ENCODE measurements around the gene NF2.

Gene NF2

GRCh38 chr22:29741926-29742325 is 138.5 kb downstream of the NF2 start:
- no peak for DNase-seq
- no peak overlapping the region for H3K4me3 ChIP-seq (ENCODE audit: low read depth, low read length)
- H3K27ac ChIP-seq = no peak overlapping the region
- H3K36me3 ChIP-seq = peaks cover 2% of the 10 kb centered on the region; the same call in 1 of the 2 replicates
- H3K27me3 ChIP-seq (ENCODE audit: insufficient read depth, low read depth, severe bottlenecking) = no peaks in the 10 kb centered on the region
- TF ChIP-seq CTCF (IDR thresholded peaks at IDR 0.05; ENCODE audit: low read depth, low read length) = no peak
- no peaks in the 10 kb centered on the region for H3K9me3 ChIP-seq (ENCODE audit: severe bottlenecking)

GRCh38 chr22:29742326-29742725 is 138.9 kb downstream of the NF2 start:
- Histone ChIP-seq H3K36me3 (peaks cover 2% of the 10 kb centered on the region; the same call in 1 of the 2 replicates), H3K27me3 (ENCODE audit: insufficient read depth, low read depth, severe bottlenecking) (no peaks in the 10 kb centered on the region), H3K4me3 (ENCODE audit: low read depth, low read length) (no peak overlapping the region), H3K9me3 (ENCODE audit: severe bottlenecking) (no peaks in the 10 kb centered on the region), H3K27ac (no peak overlapping the region)
- TF ChIP-seq CTCF (IDR thresholded peaks at IDR 0.05; ENCODE audit: low read depth, low read length) = no peak
- no peak for DNase-seq

GRCh38 chr22:29744902-29745301 is 141.5 kb downstream of the NF2 start:
- H3K36me3 ChIP-seq = peaks cover 6% of the 10 kb centered on the region; the same call in 1 of the 2 replicates
- peak overlapping the region; percentile 30; the same call in 1 of the 2 replicates for H3K27ac ChIP-seq
- H3K4me3 ChIP-seq (ENCODE audit: low read depth, low read length) = no peak overlapping the region
- H3K27me3 ChIP-seq (ENCODE audit: insufficient read depth, low read depth, severe bottlenecking) = no peaks in the 10 kb centered on the region
- no peaks in the 10 kb centered on the region for H3K9me3 ChIP-seq (ENCODE audit: severe bottlenecking)
- no peak for TF ChIP-seq CTCF (IDR thresholded peaks at IDR 0.05; ENCODE audit: low read depth, low read length)
- peak; percentile 53 for DNase-seq

- H3K9me3 ChIP-seq (ENCODE audit: severe bottlenecking) = no peaks in the 10 kb centered on the region
- no peak for DNase-seq
- no peak for TF ChIP-seq CTCF (IDR thresholded peaks at IDR 0.05; ENCODE audit: low read depth, low read length)
- no peak overlapping the region for H3K4me3 ChIP-seq (ENCODE audit: low read depth, low read length)
- H3K36me3 ChIP-seq = 0 out of 2 replicates have a peak, but pooled peaks cover 6% of the 10 kb centered on the region
- H3K27me3 ChIP-seq (ENCODE audit: insufficient read depth, low read depth, severe bottlenecking) = no peaks in the 10 kb centered on the region
- H3K27ac ChIP-seq = no peak overlapping the region
These were observed 144.4 kb downstream of the NF2 start for GRCh38 chr22:29747832-29748231.

Data from WERI-Rb-1 (cell line).